ENCODE results near the gene GRIK5.

Gene GRIK5

DNA sequence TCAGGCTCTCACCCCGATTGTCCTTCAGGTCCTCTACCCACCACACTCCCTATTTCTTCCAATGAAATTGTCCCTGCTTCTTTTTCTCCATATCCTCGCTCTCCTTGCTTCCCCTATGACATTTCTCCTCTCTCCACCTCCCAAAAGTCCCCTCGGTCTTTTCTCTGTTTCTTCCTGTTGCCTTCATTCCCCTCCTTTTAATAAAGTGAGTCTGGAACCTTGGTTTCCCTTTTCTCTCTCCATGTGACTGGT, 5.3 kb upstream of the GRIK5 start:
- DNase-seq: peak; percentile 56

DNA sequence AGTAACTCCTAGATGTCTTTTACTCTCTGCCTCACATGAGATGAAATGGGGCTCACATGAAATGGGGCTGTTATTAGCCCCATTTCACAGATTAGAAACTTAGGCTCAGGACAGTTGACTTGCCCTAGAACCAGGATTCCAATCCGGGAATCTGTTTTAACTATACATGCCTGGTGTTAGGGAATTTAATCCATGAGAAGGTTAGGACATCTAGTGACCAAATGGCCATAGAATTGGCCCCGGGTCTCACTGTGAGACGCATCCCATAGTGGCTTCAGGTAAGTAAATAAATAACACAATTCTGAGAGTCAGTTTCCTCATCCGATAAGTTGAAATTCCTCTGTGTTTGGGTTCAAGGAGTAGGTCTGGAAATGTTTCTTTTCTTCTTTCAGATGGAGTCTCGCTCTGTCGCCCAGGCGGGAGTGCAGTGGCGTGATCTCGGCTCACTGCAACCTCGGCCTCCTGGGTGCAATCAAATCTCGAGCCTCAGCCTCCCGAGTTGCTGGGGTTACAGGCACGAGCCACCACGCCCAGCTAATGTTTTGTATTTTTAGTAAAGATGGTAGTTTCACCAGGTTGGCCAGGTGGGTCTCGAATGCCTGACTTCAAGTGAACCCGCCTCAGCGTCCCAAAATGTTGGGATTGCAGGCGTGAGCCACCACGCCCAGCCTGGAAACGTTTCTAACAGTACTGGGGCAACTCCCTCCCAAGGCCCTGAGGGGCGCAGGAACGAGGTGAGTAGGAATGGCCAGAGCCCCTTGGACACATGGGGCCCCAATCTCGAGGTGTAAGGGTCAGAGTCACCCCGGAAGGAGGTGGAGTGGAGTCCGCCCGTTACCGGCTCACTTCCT, 4.7 kb upstream of the GRIK5 start:
- no peak for DNase-seq

DNA sequence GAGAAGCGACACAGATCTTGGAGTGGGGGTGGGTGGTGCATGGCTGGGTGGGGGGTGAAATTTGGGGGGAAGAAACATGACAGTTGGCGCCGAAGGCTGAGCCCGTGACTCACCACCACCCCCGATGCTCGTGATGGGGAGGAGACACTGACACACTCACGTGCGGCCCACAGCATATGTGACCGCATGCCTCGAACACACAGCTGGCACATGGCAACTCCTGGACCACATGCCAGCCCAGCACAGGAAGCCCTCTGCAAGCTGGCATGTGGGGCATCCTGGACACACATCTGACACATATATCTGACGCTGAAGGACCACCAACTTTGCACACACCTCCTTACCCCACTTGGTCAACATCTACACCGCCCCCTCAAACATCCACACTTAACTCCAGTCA, 1.2 kb upstream of the GRIK5 start:
- no peak for DNase-seq

DNA sequence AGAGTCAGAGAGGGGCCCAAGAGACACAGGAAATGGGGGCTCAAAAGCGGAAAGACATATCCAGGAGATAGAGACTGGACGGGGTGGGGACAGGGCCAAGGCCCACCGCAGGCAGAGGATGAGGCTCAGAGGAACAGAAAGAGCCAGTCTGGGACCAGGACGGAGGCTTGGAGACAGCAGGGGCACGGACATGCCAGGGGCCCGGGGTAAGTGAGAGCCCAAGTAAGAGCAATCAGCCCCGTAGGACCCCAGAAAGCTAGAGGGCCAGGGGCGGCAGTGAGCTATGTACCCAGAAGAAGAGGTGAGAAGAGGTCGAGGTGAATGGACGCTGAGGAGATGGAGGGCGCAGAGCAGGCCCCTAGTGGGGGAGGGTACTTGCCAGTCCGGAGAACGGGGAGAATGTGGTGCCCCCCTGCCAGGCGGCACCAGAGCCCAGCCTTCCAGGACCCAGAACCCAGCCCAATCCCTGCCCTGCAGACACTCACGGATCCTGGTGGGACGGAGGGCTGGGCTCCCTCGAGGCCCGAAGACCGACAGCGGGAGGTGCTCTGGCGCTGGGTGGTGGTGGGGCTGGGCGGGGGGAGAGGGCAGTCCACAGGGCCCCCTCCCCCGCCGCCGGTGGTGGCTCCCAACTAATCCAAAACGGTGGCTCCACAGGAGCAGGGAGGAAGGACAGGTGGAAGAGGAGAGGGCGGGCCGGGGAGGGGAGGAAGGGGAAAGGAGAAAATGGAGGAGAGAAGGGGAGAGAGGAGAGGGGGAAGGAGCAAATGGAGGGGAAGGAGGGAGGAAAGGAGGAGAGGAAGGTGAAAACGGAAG, 1.0 kb downstream of the GRIK5 start:
- DNase-seq: no peak

DNA sequence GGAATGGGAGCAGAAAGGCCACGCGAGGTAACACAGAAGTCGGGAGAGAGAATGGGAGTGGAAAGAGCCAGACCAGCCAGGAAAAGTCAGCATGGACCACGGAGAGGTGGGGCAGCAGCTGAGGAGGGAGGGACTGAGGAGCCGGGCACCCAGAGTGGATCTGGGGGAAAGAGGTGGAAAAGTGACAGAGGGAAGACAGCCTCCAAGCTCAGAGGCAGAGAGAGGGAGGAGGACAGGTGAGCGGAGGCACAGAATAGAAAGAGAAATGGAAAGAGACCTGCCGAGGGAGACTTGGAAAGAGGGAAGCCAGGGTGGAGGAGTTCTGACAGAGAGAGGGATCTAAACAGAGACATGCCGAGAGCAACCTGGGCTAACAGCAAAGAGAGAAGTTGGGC, 1.6 kb downstream of the GRIK5 start:
- no peak for DNase-seq

DNA sequence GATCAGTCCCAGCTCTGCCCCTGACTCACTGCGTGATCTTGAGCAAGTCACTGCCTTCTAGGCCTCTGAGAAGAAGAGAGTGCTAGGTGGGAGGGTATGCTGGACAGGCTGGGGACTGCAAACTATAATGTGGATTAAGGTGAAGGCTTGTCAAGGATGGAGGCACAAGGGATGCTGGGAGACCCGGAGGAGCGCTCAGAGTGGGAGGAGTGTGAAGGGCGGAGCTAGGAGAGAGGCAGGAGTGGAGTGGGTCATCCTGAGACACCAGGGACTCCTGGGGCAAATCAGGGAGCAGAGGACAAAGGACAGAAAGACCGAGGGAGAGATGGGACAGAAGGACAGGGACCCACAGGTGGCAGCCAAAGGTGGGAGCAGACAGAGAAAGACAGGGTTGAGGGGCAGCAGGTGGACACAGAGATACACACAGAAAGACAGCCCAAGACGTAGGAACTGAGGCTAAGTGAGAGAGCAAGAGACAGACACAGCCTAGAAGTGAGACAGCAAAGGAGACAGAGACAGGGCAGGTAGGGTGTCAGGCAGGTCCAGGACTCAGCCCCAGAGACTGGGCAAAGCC, 2.6 kb downstream of the GRIK5 start:
- DNase-seq: no peak

DNA sequence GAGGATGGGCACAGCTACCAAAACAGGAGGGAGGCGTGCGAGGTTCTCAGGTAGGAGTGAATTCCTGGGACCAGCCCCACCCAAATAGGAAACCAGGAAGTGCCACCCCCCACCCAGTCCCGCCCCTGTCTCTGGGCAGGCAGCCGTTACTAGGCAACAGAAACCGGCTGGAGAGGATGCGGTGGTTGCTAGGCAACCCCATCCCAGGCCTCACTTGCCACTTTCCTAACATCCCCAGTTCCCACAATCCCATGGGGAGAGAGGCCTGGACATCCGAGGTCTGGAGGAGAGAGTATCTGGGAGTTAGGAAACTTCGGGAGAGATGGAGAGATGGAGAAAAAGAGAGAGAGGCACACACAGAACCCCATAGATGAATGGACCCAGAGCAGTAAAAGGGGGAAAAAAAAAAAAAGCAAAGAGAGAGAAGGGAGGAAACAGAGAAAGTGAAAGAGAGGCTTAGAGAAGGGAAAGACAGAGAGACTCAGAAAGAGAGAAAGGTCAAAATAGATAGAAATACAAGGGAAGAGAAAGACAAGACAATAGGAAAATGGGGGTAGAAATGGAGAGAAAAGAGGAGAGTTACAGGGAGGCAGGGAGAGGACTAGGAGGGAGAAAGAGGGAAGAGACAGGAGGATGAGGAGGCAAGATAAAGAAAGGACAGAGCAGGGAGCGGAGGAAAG, 3.8 kb downstream of the GRIK5 start:
- DNase-seq: no peak

DNA sequence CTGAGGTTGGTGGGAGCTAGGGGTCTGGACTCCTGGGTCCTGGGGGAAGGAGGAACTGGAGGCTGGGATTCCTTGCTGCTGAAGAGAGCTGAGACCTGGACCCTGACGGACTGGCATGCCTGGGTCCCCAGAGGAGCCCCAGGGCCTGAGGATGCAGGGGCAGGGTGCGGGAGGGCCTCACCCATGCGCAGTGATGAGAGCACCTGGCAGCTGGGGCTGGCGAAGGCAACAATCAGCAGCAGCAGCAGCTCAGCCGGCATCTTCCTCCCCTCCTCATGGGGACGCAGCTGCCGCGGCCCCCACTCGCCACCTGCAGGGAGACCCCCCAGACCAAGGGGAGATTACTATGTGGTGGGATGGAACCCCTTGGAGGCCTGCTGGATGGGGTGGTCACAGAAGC, 4.5 kb downstream of the GRIK5 start:
- no peak for DNase-seq

DNA sequence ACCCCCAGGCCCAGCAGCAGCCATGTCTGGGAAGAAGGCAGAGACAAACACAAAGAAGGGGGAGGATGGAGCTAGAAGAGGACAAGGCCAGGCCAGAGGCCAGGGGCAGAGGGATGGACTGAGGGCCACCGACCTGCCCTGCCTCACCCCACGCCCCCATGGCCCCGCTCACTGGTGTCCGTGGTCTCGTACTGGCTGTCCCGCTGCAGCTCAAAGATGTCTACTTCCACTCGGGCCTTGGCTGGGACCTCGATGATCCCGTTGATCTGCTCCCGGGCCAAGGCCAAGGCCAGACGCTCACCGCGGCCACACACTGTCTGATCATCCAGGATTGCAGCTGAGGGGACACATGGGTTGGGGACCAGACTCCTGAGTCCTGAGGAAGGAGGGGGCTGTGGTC, 5.0 kb downstream of the GRIK5 start:
- DNase-seq: no peak

DNA sequence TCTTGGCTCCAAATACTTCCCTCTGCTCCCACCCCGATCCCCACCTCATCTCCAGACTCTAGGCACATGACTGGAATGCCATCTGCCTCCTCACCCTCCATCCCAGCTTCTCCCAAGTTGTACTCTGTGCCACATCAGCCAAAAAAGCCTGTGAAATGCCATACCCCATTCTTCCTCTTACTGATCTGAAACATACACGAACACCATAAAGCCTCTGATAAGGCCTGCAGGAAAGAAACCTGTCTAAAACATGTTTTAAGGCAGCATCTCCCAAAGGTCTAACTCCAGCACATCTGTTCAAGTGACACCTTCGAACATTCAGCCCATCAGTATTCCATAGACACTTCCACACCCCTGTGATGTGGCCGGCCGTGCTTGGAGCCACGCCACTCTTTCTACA, 5.6 kb downstream of the GRIK5 start:
- no peak for DNase-seq

DNA sequence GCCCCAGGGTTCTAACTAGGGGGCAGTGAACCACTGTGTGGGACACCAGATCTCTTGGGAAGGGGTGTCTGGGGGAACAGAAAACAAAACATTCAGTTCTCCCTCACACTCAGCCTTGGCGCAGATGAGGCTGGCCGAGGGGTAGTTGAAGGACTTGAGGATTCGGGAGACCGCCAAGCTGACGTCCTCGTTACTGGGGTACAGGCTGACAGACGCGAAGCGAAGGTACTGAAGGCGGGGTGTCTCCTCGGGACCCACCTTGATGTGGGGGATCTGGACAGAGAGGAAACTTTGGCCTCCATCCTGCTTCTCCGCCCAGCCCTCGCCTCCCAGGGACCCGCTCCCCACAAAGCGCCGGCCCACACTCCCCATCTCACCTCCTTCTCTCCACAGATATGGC, 7.6 kb downstream of the GRIK5 start:
- DNase-seq: no peak

DNA sequence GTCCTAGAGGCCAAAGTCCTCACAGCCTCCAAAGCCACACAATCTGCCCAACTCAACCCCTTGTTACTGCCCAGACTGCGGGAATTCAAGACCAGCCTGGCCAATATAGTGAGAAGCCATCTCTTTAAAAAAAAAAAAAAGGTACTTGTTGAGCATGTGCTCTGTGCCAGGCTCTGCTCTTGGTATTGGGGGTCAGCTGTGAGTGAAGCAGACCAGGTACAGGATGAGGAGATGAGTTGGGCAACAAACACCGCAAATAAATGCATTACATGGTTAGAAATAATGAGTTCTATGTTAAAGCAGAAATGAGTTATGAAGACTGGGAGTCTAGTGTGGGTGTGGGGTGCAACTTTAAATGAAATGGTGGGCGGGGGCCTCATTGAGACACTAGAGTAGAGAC, 9.9 kb downstream of the GRIK5 start:
- no peak for DNase-seq

DNA sequence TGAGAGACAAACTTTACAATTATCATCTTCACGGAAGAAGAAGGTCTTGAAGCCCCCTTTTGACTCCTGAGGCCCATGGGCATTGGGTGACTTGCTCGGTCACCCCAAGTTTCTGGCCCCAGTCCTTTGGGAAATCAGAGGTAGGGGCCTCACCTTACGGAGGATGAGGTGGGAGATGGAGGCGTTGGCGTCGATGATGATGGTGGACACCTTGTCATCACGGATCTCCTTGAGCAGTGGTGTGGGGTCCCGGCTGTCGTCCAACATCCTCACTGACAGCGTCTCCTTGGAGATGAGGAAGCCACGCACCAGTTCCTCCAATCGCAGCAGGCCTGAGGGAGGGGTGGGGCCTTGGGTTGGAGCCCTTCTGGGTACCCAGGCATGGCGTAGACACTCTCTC, 10.8 kb downstream of the GRIK5 start:
- no peak for DNase-seq

DNA sequence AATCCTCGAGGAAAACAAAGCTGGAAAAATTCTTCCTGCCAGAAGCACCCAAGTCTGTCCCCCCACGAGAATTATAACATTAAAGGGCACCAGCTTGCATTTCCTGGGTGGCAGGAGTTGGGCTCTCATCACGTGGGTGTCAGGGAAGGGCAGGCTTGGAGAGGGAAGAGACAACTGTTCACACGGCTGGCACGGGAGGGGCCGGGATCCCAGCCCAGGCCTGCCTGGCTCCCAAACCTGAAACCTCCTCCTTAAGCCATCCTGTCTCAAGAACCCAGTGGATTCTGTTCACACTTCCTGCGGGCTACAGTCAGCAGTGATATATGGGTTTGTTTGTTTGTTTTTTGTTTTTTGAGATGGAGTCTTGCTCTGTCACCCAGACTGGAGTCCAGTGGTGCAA, 12.2 kb downstream of the GRIK5 start:
- no peak for DNase-seq

DNA sequence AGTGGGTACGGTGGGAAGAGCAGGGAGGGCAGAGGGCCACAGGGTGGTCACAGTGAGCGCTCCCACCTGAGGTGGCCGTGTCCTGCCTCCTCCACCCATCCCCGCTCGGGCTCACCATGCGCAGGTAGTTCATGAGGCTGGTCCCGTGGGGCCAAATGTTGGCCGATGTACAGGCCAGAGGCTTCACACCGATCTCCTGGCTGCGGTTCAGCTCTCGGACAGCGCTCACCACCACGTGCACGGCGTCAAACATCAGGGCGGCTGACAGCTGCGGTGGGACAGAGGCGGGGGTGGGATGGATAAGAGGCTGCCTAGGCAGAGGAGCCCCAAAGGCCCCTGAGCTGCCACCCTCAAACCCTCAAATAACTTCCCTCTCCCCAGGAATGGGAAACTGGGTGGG, 15.8 kb downstream of the GRIK5 start:
- no peak for DNase-seq

DNA sequence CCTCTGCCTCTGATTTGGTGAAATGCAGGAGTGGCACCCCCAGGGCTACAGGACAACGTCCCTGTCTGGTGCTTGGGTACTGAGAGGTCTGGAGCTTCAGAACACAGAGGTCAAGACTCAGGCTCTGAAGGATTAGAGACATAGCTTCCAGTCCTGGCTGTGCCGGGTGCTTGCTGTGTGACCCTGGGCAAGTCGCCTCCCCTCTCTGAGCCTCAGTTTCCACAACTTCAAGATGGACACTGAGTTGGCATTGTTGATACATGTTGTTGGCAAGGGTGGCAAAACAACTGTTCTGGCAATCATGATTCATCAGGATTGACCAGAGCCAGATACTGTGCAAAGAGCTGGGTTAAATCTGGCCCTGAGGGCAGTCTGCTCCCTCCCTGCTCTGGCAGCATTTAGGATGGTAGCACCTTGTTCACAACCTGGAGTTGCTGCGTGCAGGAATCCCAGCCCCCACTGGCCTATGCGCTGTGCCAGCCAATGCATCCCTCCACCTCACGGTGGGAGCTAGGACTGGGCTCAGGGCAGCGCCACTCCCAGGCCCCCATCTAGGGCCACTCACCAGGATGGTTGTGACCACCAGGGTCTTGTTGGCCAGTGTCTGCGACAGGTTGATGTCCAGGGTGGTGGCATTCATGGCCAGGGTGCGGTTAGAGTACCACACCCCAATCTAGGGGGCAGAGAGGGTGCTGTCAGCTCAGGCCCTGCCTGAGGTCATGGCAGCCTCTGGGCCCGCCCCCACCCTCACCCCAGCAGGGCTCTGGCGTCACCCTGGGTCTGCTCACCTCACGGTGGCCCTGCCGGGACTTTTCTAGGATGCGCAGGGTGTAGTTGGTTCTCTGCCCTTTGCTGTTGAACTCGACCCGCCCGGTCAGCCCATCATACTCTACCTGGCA, 16.7 kb downstream of the GRIK5 start:
- no peak for DNase-seq

DNA sequence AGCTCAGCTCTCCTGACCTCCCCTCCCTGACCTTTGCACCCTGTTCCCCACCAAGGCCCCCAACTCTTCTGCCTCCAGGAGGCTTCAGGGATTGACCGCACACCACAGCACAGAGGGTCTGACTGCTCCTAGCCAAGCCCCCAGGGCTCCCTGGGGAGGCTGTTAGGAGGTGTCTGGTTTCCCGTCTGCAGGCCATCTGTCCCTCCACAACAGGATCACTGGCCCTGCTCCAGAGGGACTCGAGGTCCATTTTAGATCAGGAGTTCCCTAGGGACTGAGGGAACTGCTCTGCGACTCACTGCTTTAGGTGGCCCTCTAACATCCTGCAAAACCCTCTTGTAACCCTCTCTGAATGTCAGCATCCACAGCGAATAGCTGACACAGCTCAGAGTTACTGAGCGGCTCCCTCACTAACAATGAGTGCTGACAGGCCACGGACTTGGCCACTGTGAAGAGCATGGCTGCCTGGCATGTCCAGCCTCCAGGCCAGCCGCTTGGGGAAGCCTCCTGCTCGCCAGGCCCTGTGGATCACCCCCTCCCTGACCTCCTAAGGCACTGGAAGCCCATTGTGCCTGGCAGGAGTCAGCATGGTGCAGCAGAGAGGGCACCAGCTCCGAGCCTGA, 17.7 kb downstream of the GRIK5 start:
- DNase-seq: no peak

DNA sequence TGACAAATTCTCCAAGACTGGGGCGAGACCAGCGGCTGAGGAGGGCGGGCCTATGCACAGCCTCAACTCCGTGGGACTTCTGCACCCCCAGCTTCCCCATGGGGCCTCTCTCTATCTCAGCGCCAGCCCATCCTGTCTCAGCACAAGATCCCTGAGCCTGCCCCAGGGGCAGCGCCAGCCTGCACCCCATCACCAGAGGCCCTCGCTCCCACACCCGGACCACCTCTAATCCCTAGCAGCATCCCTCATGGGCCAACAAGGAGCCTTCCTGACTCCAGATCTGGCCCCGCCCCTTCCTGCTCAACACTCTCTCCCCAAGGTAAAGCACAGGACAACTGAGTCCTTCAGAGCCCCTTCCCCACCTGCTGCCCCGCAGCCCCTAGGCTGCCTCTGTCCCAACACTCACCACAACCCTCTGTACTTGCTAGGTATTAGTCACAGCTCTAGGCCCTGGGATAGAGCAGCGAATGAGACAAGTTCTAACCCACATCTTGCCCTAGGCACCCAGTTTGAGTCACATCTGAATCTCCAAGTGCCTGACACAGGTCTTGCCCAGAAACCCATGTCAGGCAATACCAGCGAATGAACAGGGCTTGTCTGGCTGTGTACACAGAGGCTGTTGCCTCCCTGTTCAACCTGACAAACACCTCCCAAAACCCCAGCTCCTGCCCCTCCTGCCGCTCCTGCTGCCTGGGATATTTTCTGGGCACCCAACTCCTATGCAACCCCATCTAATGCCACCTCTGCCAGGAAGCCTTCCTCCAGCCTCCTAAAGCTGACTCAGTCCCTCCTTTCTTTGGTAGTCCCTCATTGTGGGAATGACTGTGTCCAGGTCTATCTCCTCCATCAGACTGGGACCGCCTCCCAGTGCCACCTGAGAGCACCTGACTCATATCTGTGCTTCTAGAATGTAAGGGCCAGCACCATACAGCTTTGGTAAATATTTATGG, 18.6 kb downstream of the GRIK5 start:
- DNase-seq: no peak

DNA sequence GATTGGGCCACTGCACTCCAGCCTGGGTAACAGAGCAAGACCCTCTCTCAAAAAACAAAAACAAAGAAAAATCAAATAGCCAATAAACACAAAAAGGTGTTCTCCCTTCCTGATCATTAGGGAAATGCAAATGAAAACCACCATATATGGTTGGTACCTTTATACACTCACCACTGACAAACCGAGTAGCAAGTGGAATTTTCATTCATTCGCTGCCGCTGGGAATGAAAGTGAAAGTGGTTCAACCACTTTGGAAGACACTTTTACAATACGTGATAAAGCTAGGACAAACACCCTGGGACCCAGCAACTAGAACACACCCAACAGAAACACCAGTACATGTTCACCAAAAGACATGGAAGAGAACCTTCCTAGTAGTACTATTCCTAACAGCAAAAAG, 21.0 kb downstream of the GRIK5 start:
- DNase-seq: peak; percentile 41

DNA sequence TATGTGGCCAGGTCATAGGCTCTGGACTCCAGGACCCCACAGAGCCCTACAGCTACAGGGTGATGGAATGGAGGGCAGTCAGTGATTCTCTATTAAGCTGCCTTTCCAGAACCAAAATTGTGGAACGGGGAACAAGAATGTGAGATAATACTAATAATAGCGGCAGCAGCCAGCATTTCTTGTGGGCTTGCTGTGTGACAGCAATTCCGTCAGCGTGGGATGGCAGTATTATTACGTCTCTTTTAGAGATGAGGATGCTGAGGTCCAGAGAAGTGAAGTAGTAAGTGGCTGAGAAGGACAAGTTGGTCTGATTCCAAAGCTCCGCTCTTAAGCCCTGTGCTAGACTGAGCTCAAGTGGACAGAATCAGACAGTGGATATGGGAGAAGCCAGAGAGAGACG, 24.4 kb downstream of the GRIK5 start:
- no peak for DNase-seq

Data from NCI-H2029 treated with DMSO at 0.1 percent for 48 hours (cell line).